Breast epithelium (tissue), 3 donors: Measurements from ENCODE around the gene CENPU.

Experiments
- CTCF ChIP-seq, 3 donors: fragments of 450-650 bp; IDR thresholded peaks; one replicate each; pipeline ENCODE4 v1.5.1; 2016 to 2017; ENCODE audit warnings: antibody characterized with exemption in 3 of 3, mild to moderate bottlenecking in 3 of 3, moderate library complexity in 3 of 3
- POLR2A ChIP-seq: fragments of 450-650 bp; IDR thresholded peaks from one replicate; pipeline ENCODE4 v1.6.1; 2016; ENCODE audit warnings: antibody characterized with exemption, mild to moderate bottlenecking, moderate library complexity
- POLR2AphosphoS5 ChIP-seq, 3 donors: sonication (generic); formaldehyde crosslinking; IDR thresholded peaks; one replicate each; pipeline ENCODE4 v1.6.1; 2017; ENCODE audit warnings: antibody characterized with exemption in 3 of 3

- TF ChIP-seq POLR2A (no peak), CTCF (IDR thresholded peaks at IDR 0.05) (no peak), POLR2AphosphoS5 (IDR thresholded peaks at IDR 0.05) (no peak)
Observed at GRCh38 chr4:184684491-184685189, 49.3 kb downstream of the CENPU start.
